Left ventricle myocardium inferior (tissue), 1 donor: ENCODE results near the gene GARIN5A. TPM values are rescaled to one million over a fixed set of nuclear protein-coding genes. Genes with fewer than 3 reads are reported as not detected.
A peak's percentile ranks its signal among the peaks of the same experiment; 100 is the strongest.

ENCODE experiments used
- DNase-seq: peaks from one replicate; pipeline ENCODE4 v3.0.0-alpha.2; 2020
- H3K27ac ChIP-seq: fragments of 200-600 bp; replicated peaks from 2 replicates; pipeline ENCODE4 v1.8.0; 2021
- H3K27me3 ChIP-seq: fragments of 200-600 bp; 2 replicates; pipeline ENCODE4 v1.8.0; 2021; ENCODE audit warnings: low read depth
- H3K36me3 ChIP-seq: fragments of 200-600 bp; 2 replicates; pipeline ENCODE4 v1.8.0; 2021
- H3K4me1 ChIP-seq: fragments of 200-600 bp; 2 replicates; pipeline ENCODE4 v1.8.0; 2021
- H3K4me3 ChIP-seq: fragments of 200-600 bp; 2 replicates; pipeline ENCODE4 v1.8.0; 2021; ENCODE audit warnings: mild to moderate bottlenecking, moderate library complexity
- H3K9me3 ChIP-seq: fragments of 200-600 bp; replicated peaks from 2 replicates; pipeline ENCODE4 v1.8.0; 2021
- intact Hi-C: fragments of 100-400 bp; cut with micrococcal nuclease; formaldehyde crosslinking; loops from one replicate; pipeline ENCODE4 v1.11.0; 2022
- long read RNA-seq: library from polyadenylated mRNA; unstranded; transcript quantifications from one replicate; pipeline ENCODE4 v2.0.0, GENCODE V29; 2021
- total RNA-seq: library from RNA; stranded (reverse); fragmentation: NEBNext Ultra II Directional; extraction: Animal tissue kit (Norgen Biotek cat#: 25700); gene quantifications from one replicate; pipeline ENCODE4 v1.2.1, GENCODE V29; 2021
- TF ChIP-seq, protein P1 (sequence below): fragments of 200-600 bp; IDR thresholded peaks from 2 replicates; pipeline ENCODE4 v1.8.0; 2021; ENCODE audit warnings: antibody characterized with exemption, mild to moderate bottlenecking, borderline replicate concordance
- donor health status: DM: no; HTN: yes; CAD: no; lungs with severe emphysema.

GARIN5A gene
- total RNA-seq = 1.3 TPM
- long read RNA-seq = 0 reads

GRCh38 chr19:50476224-50476906, at the start of gene GARIN5A, which contains the start of gene EMC10:
Gene GARIN5A, minus strand, starts transcription at chr19:50476848. Its CDS starts 460 bp downstream, at chr19:50476388.
Gene EMC10, plus strand, starts transcription at chr19:50476507. Its CDS starts 38 bp downstream, at chr19:50476545.
- peak; percentile 90 for DNase-seq
- Histone ChIP-seq H3K4me1 (peaks cover 32% of the 10 kb centered on the region), H3K4me3 (peak within 1 kb of the TSS; percentile 73), H3K27me3 (no peaks in the 10 kb centered on the region), H3K36me3 (peaks cover 35% of the 10 kb centered on the region), H3K9me3 (no peaks in the 10 kb centered on the region), H3K27ac (peak within 1 kb of the TSS; percentile 64)
- TF ChIP-seq, protein P1, sequence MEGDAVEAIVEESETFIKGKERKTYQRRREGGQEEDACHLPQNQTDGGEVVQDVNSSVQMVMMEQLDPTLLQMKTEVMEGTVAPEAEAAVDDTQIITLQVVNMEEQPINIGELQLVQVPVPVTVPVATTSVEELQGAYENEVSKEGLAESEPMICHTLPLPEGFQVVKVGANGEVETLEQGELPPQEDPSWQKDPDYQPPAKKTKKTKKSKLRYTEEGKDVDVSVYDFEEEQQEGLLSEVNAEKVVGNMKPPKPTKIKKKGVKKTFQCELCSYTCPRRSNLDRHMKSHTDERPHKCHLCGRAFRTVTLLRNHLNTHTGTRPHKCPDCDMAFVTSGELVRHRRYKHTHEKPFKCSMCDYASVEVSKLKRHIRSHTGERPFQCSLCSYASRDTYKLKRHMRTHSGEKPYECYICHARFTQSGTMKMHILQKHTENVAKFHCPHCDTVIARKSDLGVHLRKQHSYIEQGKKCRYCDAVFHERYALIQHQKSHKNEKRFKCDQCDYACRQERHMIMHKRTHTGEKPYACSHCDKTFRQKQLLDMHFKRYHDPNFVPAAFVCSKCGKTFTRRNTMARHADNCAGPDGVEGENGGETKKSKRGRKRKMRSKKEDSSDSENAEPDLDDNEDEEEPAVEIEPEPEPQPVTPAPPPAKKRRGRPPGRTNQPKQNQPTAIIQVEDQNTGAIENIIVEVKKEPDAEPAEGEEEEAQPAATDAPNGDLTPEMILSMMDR = no peak
- intact Hi-C loops = no loop called here

GRCh38 chr19:50522881-50523280, 46.2 kb upstream of the GARIN5A start:
- Histone ChIP-seq H3K27me3 (no peaks in the 10 kb centered on the region), H3K27ac (no peak overlapping the region)
- intact Hi-C loops = no loop called here

GRCh38 chr19:50520822-50521465, 44.3 kb upstream of the GARIN5A start:
- Histone ChIP-seq H3K4me1 (no peaks in the 10 kb centered on the region), H3K27me3 (no peaks in the 10 kb centered on the region), H3K27ac (no peak overlapping the region), H3K4me3 (no peak overlapping the region), H3K9me3 (no peaks in the 10 kb centered on the region), H3K36me3 (no peaks in the 10 kb centered on the region)
- intact Hi-C loops = no loop called here
- DNase-seq = no peak
- TF ChIP-seq, protein P1 = no peak

More at GRCh38 chr19:50522881-50523280, 46.2 kb upstream of the GARIN5A start:
- no peaks in the 10 kb centered on the region for H3K4me1 ChIP-seq
- no peaks in the 10 kb centered on the region for H3K9me3 ChIP-seq
- TF ChIP-seq, protein P1 = no peak
- H3K36me3 ChIP-seq = no peaks in the 10 kb centered on the region
- DNase-seq = no peak
- H3K4me3 ChIP-seq = no peak overlapping the region

DNA sequence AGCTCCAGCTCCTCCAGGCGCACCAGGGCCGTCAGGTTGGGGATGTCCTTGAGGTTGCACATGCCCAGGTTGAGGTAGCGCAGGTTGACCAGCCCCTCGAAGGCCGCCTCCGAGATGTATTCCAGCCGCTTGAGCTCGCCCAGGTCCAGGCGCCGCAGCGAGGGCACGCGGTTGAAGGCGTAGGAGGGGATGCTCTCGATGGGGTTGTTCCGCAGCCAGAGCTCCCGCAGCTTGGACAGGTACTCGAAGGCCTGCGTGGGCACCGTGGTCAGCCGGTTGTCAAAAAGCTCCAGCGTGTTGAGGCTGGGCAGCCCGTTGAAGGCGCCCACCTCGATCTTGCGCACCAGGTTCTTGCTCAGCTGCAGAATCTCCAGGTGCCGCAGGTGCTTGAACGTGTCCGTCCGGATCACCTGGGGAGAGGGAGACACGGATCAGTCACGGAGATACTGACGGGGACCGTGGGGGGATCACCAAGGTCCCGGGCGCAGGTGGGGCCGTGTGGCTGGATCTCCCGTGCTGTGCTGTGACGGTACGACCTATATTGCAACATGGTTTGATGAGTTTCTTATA, 42.4 kb upstream of the GARIN5A start:
- intact Hi-C loops = no loop called here

More for the DNA sequence above, 42.4 kb upstream of the GARIN5A start:
- Histone ChIP-seq H3K4me3 (no peak overlapping the region), H3K36me3 (no peaks in the 10 kb centered on the region), H3K27ac (no peak overlapping the region), H3K9me3 (no peaks in the 10 kb centered on the region), H3K27me3 (no peaks in the 10 kb centered on the region), H3K4me1 (no peaks in the 10 kb centered on the region)
- DNase-seq = no peak
- TF ChIP-seq, protein P1 = no peak
